Psoas muscle (tissue), 8 donors: ENCODE results near the gene CDC16. TPM values are rescaled to one million over a fixed set of nuclear protein-coding genes. Genes with fewer than 3 reads are reported as not detected.

Experiments used
- ATAC-seq, 4 donors: fragments of 200-7000 bp; cut with Tn5 transposase; one replicate each; pipeline ENCODE4 v1.9.1; 2020; ENCODE audit warnings: moderate library complexity in 3 of 4, mild to moderate bottlenecking in 2 of 4
- DNase-seq, 2 donors: peaks; one replicate each; pipeline ENCODE4 v3.0.0-alpha.2; 2020
- H3K27ac ChIP-seq: fragments of 200-600 bp; one replicate; pipeline ENCODE4 v1.8.0; 2022
- H3K27me3 ChIP-seq, 3 donors: fragments of 200-600 bp in 1 of 3; one replicate each; pipeline versions ENCODE4 v1.6.1 to v1.8.0; 2013 to 2022; ENCODE audit warnings: low read length in 2 of 3, mild to moderate bottlenecking in 2 of 3, moderate library complexity in 1 of 3; ENCODE audit not compliant: insufficient read depth in 3 of 3
- H3K36me3 ChIP-seq, 2 donors: fragments of 200-600 bp in 1 of 2; one replicate each; pipeline versions ENCODE4 v1.6.1 to v1.8.0; 2013 to 2022; ENCODE audit warnings: low read depth in 1 of 2, mild to moderate bottlenecking in 1 of 2, moderate library complexity in 1 of 2; ENCODE audit not compliant: insufficient read depth in 1 of 2
- H3K4me1 ChIP-seq: fragments of 200-600 bp; one replicate; pipeline ENCODE4 v1.8.0; 2022
- H3K4me3 ChIP-seq: fragments of 200-600 bp; one replicate; pipeline ENCODE4 v1.8.0; 2022; ENCODE audit warnings: mild to moderate bottlenecking
- H3K9me3 ChIP-seq: fragments of 200-600 bp; one replicate; pipeline ENCODE4 v1.8.0; 2022
- CTCF ChIP-seq: fragments of 200-600 bp; IDR thresholded peaks from one replicate; pipeline ENCODE4 v1.8.0; 2022; ENCODE audit warnings: antibody characterized with exemption
- WGBS, 3 donors: extraction: QIAGEN DNeasy Blood & Tissue Kit; methylation state at CpG; one replicate each; pipeline versions ENCODE4 v1.1.6 to v1.1.7; 2013; 5-methylcytosine and 5-hydroxymethylcytosine counted together
- intact Hi-C, 2 donors: fragments of 100-400 bp; cut with DNase I; formaldehyde crosslinking; loops; one replicate each; pipeline versions ENCODE4 v1.11.0 to v1.14.2; 2022
- polyA plus RNA-seq, 3 donors: library from polyadenylated mRNA; stranded (reverse); fragments of 200-250 nt; gene quantifications; one replicate each; pipeline ENCODE4 v1.2.3, GENCODE V29; 2013
- total RNA-seq, 4 donors: library from RNA; stranded (reverse); fragmentation: NEBNext Ultra II Directional in 2 of 4; extraction: Animal tissue kit (Norgen Biotek cat#: 25700) in 2 of 4; gene quantifications; one replicate each; pipeline versions ENCODE4 v1.2.1 to v1.2.4, GENCODE V29; 2021 to 2023
- donor health status: healthy with polysubstance abuse.
- donor health status: DM: no; HTN: no; CAD: no; lungs with moderate emphysema.
- donor health status: Bipolar disorder and iron deficiency.
- donor health status: healthy.
- donor health status: DM: yes; HTN: yes; CAD: no.
- donor health status: DM: no; HTN: no; CAD: no.
- donor health status: DM: no; HTN: no; CAD: no.
- donor health status: DM: yes; HTN: yes; CAD: no.

CDC16 gene
- total and polyA plus RNA-seq, 7 donors, result 29.6 to 59.6 (median 41.7) TPM

GRCh38 chr13:114275304-114275703 is 40.6 kb downstream of the CDC16 start:
- no peak overlapping the region for H3K4me3 ChIP-seq
- WGBS, 3 donors, result 87 to 90% (median 89%) methylated on average over 7 of the region's 7 CpGs
- no peaks in the 10 kb centered on the region for H3K9me3 ChIP-seq
- ATAC-seq, result no peak
- no peak for TF ChIP-seq CTCF
- H3K36me3 ChIP-seq, result peaks cover 8 to 73% of the 10 kb centered on the region in 2 donors
- H3K27ac ChIP-seq, result no peak overlapping the region
- no peaks in the 10 kb centered on the region for H3K27me3 ChIP-seq
- H3K4me1 ChIP-seq, result no peaks in the 10 kb centered on the region
- DNase-seq, result no peak
- intact Hi-C loops, result no loop called here

- H3K27ac ChIP-seq, result no peak overlapping the region
- no peak for TF ChIP-seq CTCF
- intact Hi-C loops, result no loop called here
- DNase-seq (no peak), ATAC-seq (no peak)
- peaks cover 0 to 48% of the 10 kb centered on the region in 2 donors for H3K36me3 ChIP-seq
- H3K9me3 ChIP-seq, result no peaks in the 10 kb centered on the region
- no peak overlapping the region for H3K4me3 ChIP-seq
- 88 to 90% (median 89%) methylated on average over 4 of the region's 4 CpGs for WGBS, 3 donors
- peaks cover 14% of the 10 kb centered on the region for H3K4me1 ChIP-seq
- H3K27me3 ChIP-seq, result no peaks in the 10 kb centered on the region
These were observed 44.4 kb downstream of the CDC16 start for GRCh38 chr13:114279146-114279545.

GRCh38 chr13:114279758-114280355 is 45.2 kb downstream of the CDC16 start:
- DNase-seq, result no peak

DNA sequence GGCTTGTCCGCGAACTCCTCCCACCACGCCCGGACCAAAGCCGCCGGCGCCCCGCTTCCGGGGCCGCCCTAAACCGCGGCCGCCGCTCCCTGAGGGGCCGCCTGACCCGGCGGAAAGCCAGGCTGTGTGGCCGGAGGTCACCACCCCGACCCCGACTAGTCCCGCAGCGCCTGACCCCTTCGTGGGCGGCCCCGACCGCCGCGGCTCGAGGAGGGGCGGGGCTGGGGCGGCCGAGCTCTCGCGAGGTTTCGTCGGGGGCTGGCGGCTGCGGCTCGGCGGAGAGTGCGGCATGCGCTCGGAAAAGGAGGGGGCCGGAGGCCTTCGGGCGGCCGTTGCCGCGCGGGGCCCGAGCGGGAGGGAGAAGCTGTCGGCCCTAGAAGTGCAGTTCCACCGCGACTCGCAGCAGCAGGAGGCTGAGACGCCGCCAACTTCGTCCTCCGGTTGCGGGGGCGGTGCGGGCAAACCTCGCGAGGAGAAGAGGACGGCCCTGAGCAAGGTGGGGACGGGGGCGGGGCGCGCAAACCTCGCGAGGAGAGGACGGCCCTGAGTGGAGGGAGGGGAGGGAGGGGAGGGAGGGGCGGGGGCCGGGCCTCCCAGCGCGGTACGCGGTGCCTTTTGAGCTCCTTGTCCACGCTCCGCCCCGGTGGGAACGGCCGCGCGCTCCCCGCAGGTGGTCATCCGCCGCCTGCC is 46.8 kb downstream of the CDC16 start, which contains the start of gene UPF3A:
Gene UPF3A, plus strand, starts transcription at position 251 of the 690 bp plus-strand sequence. Its CDS starts 39 bp downstream, at position 290.
- Histone ChIP-seq H3K27me3 (no peaks in the 10 kb centered on the region), H3K4me1 (peaks cover 14% of the 10 kb centered on the region), H3K9me3 (no peaks in the 10 kb centered on the region), H3K36me3 (peaks cover 0 to 44% of the 10 kb centered on the region in 2 donors), H3K4me3 (peak within 1 kb of the TSS; percentile 81), H3K27ac (peak within 1 kb of the TSS; percentile 97)
- ATAC-seq (peak; percentile 94 to 95 (median 94)), DNase-seq (peak; percentile 91 to 96)
- TF ChIP-seq CTCF, result no peak
- WGBS, 3 donors, result 0 to 1% (median 0%) methylated on average over 37 to 86 of the region's 89 CpGs
- intact Hi-C loops, result no loop called here

More at GRCh38 chr13:114279758-114280355, 45.2 kb downstream of the CDC16 start:
- no peak overlapping the region for H3K4me3 ChIP-seq
- peak overlapping the region; percentile 97 for H3K27ac ChIP-seq
- peaks cover 14% of the 10 kb centered on the region for H3K4me1 ChIP-seq
- intact Hi-C loops, result no loop called here
- no peaks in the 10 kb centered on the region for H3K27me3 ChIP-seq
- no peak for TF ChIP-seq CTCF
- no peaks in the 10 kb centered on the region for H3K9me3 ChIP-seq
- H3K36me3 ChIP-seq, result peaks cover 0 to 48% of the 10 kb centered on the region in 2 donors
- 89 to 94% (median 92%) methylated on average over 2 of the region's 2 CpGs for WGBS, 3 donors
- ATAC-seq, result no peak
